Activated naive CD4-positive, alpha-beta T cell (primary cell): ENCODE data around the gene TTC16.
A peak's percentile ranks its signal among the peaks of the same experiment; 100 is the strongest.
"Not testable (repeated sequence)": the region's sequence is repeated elsewhere in the genome, so short reads cannot be mapped to it uniquely, and the experiment has no call there.

Experiments used
- DNase-seq, 4 experiments: peaks; one replicate each; lab custom pipeline; 2025; lab: John Stamatoyannopoulos, UW

Gene TTC16

GRCh38 chr9:127744398-127745110 is 28.7 kb downstream of the TTC16 start:
- DNase-seq = no peak

GRCh38 chr9:127746959-127747569 is 31.2 kb downstream of the TTC16 start:
- DNase-seq = peak in 1 of 4 experiments; percentile 14

GRCh38 chr9:127749090-127749787 is 33.4 kb downstream of the TTC16 start:
- no peak for DNase-seq

GRCh38 chr9:127751269-127752054 is 35.6 kb downstream of the TTC16 start:
- DNase-seq = no peak

GRCh38 chr9:127753148-127753547 is 37.3 kb downstream of the TTC16 start:
- no peak for DNase-seq

- no peak for DNase-seq
Measured at GRCh38 chr9:127753622-127754021, 37.7 kb downstream of the TTC16 start.

GRCh38 chr9:127754099-127755060 is 38.5 kb downstream of the TTC16 start:
- DNase-seq = no peak

- no peak for DNase-seq
Measured at GRCh38 chr9:127755061-127756060, 39.5 kb downstream of the TTC16 start.

GRCh38 chr9:127756233-127756632 is 40.4 kb downstream of the TTC16 start:
- no peak for DNase-seq

GRCh38 chr9:127756776-127757175 is 40.9 kb downstream of the TTC16 start:
- DNase-seq = not testable (repeated sequence)

- DNase-seq = no peak
Measured at GRCh38 chr9:127758843-127759242, 43.0 kb downstream of the TTC16 start.

GRCh38 chr9:127761061-127761460 is 45.2 kb downstream of the TTC16 start:
- no peak for DNase-seq

GRCh38 chr9:127761491-127761956 is 45.6 kb downstream of the TTC16 start:
- no peak for DNase-seq

- DNase-seq = no peak
Measured at GRCh38 chr9:127762111-127762676, 46.3 kb downstream of the TTC16 start.

GRCh38 chr9:127763918-127764384 is 48.1 kb downstream of the TTC16 start:
- no peak for DNase-seq

- DNase-seq = no peak
Measured at GRCh38 chr9:127765418-127765817, 49.5 kb downstream of the TTC16 start.

GRCh38 chr9:127767410-127767809 is 51.5 kb downstream of the TTC16 start:
- DNase-seq = no peak

GRCh38 chr9:127767909-127768331 is 52.0 kb downstream of the TTC16 start:
- no peak for DNase-seq

- no peak for DNase-seq
Measured at GRCh38 chr9:127768698-127769097, 52.8 kb downstream of the TTC16 start.
